CD4-positive, alpha-beta T cell treated with Interferon gamma for 1 hour (primary cell): Measurements from ENCODE around the gene RALGDS.
"Not testable (repeated sequence)": the region's sequence is repeated elsewhere in the genome, so short reads cannot be mapped to it uniquely, and the experiment has no call there.

ENCODE experiments used
- DNase-seq: peaks from one replicate; pipeline ENCODE4 v3.0.0-alpha.2; 2020

Gene RALGDS

DNA sequence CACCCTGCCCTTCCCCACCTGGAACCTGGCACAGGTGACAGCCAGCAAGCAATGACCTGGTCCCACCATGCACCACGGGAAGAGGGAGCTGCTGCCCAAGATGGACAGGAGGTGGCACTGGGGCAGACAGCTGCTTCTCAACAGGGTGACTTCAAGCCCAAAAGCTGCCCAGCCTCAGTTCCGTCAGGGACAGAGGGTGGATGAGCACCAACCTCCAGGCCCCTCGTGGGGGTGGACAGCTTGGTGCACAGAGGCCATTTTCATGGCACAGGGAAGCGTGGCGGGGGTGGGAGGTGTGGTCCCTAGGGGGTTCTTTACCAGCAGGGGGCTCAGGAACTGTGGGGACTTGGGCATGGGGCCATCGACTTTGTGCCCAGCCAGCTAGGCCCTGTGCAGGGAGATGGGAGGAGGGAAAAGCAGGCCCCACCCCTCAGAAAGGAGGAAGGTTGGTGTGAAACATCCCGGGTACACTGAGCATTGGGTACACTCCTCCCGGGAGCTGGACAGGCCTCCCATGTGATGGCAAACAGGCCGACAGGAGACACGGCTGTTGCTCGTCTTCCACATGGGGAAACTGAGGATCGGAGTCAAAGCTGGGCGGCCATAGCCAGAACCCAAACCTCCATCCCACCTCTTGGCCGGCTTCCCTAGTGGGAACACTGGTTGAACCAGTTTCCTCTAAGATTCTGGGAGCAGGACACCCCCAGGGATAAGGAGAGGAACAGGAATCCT is 57.4 kb downstream of the RALGDS start:
- DNase-seq, result no peak

DNA sequence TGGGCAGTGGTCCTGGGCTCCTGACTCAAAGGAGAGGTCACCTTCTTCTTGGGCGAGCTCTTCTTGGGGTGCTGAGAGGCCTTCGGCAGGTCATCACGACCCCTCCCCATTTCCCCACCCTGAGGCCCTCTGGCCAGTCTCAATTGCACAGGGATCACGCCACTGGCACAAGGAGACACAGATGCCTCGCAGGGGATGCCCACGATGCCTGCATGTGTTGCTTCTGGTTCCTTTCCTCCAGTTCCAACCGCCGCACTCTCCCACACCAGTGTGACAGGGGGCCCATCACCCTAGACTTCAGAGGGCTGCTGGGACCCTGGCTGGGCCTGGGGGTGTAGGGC is 57.9 kb downstream of the RALGDS start:
- DNase-seq, result no peak

DNA sequence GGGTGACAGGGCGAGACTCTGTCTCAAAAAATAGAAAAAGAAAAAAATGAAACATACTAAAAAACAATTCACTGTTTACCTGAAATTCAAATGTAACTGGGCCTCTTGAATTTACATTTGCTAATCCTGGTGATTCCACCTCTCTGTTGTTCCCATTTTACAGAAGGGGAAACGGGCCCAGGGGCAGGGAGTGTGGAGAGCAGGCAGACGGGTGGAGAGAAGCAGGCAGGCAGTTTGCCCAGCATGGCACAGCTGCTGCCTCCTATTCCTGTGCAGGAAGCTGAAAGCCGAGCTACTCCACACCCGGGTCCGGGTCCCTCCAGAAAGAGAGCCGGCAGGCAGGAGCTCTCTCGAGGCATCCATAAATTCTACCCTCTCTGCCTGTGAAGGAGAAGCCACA is 58.5 kb downstream of the RALGDS start:
- DNase-seq, result not testable (repeated sequence)

DNA sequence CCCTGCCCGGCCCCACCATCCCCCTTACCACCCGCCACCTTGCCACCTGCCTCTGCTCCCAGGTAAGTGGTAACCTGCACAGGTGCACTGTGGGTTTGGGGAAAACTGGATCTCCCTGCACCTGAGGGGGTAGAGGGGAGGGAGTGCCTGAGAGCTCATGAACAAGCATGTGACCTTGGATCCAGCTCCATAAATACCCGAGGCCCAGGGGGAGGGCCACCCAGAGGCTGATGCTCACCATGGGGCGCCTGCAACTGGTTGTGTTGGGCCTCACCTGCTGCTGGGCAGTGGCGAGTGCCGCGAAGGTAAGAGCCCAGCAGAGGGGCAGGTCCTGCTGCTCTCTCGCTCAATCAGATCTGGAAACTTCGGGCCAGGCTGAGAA is 59.3 kb downstream of the RALGDS start, which contains the start of gene CEL:
CEL (plus strand) TSS at position 218 of the 382 bp plus-strand sequence; CDS start at position 240, 22 bp downstream.
- DNase-seq, result not testable (repeated sequence)

DNA sequence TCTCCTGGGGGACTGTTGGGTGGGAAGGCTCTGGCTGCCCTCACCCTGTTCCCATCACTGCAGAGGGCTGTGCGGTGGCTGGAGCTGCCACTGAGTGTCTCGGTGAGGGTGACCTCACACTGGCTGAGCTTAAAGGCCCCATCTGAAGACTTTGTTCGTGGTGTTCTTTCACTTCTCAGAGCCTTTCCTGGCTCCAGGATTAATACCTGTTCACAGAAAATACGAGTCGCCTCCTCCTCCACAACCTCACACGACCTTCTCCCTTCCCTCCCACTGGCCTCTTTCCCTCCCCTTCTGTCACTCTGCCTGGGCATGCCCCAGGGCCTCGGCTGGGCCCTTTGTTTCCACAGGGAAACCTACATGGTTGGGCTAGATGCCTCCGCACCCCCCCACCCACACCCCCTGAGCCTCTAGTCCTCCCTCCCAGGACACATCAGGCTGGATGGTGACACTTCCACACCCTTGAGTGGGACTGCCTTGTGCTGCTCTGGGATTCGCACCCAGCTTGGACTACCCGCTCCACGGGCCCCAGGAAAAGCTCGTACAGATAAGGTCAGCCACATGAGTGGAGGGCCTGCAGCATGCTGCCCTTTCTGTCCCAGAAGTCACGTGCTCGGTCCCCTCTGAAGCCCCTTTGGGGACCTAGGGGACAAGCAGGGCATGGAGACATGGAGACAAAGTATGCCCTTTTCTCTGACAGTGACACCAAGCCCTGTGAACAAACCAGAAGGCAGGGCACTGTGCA is 59.8 kb downstream of the RALGDS start:
- not testable (repeated sequence) for DNase-seq

DNA sequence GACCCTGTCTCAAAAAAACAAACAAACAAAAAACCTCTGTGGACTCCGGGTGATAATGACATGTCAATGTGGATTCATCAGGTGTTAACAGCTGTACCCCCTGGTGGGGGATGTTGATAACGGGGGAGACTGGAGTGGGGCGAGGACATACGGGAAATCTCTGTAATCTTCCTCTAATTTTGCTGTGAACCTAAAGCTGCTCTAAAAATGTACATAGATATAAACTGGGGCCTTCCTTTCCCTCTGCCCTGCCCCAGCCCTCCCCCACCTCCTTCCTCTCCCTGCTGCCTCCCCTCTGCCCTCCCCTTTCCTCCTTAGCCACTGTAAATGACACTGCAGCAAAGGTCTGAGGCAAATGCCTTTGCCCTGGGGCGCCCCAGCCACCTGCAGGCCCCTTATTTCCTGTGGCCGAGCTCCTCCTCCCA is 60.6 kb downstream of the RALGDS start:
- no peak for DNase-seq

DNA sequence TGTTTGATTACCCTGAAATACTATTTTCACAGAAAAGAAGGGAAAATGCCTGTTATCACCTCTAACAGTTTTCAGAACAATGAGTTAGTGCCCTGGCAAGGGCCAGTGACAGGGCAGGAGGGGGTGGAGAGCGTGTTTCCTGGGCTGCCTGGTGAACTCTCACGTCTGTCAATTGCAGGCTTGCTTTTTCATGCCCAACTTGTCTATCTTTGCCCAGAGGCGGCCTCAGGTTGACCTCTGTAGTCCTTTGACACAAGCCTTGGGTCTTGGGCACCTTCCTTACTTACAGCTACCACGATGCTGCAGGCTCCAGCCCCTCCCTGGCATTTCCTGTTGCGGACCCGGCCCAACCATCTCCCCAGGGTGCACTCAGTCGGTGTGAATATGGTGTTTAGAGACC is 61.4 kb downstream of the RALGDS start:
- DNase-seq, result no peak

DNA sequence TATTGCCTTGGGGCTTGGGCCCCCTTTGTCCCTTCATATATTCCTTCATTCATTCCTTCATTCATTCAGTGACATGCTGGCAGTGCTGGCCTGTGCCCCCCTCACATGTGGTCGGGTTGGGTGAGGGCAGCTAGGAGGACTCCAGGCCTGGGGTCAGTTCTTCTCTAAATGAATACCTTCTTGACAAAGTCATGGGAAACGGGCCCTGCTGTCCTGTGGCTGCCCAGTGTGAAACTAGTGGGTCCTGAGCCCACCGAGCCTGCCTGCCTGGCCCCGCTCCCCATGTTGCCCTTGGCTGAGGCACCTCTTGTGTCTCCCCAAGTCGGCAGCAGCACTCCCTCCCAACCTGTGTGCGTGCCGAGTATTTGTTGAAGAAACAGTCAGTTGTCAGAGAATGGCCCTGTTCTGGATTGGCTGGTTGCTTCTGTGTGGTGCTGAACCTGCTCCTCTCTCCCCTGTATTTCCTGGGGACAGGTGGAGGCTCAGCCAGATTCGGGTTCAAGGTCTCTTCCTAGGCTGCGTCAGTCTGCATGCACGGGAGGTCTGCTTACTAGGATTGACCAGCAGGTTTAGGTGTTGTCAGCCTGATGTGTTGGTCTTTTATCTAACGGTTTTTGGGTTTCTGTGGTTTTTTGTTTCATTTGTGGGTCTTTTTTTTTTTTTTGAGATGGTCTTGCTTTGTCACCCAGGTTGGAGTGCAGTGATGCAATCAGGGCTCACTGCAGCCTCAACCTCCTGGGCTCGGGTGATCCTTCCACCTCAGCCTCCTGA is 62.3 kb downstream of the RALGDS start:
- no peak for DNase-seq

DNA sequence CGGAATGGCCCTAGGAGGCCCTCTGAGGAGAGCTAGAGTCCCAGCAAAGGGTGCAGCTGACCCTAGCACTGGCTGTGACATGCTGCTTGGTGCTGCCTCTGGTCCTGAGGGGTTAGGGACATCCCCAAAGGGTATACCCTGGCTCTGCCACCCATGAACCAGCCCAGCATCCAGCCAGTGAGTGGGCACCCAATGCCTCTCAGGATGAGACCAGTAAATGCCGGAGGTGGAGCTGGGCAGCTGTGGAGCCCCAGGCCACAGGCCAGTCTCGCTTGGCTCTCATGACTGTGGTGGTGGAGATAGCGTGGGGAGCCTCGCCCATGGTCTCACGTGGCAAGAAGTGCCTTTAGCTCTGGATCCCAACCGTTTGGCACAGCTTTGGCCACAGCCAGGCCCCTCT is 63.0 kb downstream of the RALGDS start:
- no peak for DNase-seq

DNA sequence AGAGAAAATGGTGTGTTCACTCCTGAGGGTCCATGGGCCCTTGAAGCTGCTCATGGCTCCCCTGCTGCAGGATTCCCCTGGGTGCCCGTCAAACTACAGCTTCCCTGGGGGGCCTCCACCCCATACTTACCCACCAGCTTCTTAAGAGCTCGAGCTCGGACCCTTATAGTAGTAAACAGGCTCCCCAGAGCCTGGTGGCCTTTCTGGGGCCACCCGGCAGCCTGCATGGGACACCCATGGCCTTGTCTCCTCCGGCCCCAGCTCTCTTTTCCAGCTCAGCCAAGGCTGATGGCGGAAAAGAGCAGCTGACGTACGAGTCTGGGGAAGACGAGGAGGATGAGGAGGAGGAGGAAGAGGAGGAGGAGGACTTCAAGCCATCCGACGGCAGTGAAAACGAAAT is 63.5 kb downstream of the RALGDS start:
- no peak for DNase-seq

DNA sequence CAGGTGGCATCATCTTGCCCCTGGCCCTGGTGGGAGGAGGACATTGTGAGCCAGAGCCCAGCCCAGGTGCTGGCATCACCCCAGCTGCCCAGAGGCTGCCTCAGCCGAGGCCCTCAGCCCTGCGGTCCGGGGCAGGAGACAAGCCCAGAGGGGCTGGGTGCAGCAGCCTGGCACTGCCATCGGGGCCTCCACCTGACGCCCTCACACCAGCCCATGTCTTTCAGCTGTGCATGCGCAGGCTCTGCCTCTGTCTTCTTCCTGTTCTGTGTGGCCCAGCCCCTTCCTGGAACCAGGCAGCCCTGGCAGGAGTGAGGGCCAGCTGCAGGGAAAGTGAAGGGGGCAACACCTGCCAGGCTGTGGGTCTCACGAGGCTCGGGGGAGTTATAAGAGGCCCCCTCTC is 64.0 kb downstream of the RALGDS start:
- peak; percentile 18 for DNase-seq

DNA sequence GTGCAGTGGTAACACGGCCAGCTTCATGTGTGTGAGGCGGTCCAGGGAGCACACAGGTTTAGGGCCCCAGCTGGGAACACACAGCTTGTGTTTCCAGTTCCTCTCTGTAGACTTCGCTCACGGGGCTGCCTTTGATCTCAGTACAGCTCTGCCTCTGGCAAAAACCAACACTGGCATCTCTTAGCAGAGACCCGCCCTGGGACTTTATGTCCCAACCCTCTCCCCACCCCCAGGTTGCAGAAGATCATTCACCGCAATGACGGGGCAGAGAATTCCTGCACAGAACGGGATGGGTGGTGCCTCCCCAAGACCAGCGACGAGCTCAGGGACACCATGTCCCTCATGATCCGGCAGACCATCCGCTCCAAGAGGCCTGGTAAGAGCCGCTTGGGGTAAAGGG is 64.5 kb downstream of the RALGDS start:
- no peak for DNase-seq

DNA sequence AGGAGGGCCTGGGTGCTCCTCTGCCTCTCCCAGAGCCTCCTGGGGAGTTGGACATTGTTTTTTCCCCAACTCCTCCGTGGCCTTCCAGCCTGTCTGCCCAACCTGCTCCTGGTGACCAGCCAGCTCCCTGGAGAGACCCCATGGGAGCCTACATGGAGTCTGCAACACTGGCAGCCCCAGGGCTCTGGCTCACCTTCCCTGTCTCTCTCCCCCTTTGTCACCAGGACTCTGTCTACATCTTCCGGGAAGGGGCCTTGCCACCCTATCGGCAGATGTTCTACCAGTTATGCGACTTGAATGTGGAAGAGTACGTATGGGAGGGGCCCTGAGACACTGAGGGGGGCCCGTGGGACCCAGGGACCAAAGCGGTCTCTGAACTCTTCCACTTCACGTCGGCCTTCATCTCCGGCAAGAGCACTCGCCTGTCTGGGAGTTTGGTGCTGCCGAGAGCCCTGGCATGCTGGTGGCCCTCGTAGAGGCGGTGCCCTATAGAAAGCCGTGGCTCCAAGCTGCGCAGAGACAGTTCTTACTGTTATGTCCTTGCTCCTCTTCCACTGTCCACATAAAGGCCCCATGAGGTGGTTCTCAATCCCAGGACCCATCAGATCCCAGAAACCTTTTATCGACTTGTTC is 65.1 kb downstream of the RALGDS start:
- DNase-seq, result no peak

DNA sequence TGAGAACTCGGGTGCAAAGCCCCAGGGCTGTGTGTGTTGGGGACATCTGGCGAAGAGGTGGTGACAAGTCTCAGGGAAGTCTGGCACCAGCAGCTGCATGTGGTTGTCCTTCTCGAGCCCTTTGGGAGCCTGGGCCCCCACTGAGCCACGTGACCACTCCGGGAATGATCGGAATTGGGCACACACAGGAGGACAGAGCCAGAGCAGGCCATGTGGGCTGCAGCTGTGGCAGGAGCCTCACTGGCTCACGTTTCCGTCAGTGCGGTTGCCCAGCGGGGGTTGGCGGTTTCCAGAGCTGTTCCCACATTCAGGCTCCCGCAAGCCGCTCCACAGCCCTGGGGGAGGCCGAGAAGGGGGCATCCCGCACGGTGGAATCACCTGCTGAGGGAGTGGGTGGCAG is 66.1 kb downstream of the RALGDS start:
- DNase-seq, result no peak

DNA sequence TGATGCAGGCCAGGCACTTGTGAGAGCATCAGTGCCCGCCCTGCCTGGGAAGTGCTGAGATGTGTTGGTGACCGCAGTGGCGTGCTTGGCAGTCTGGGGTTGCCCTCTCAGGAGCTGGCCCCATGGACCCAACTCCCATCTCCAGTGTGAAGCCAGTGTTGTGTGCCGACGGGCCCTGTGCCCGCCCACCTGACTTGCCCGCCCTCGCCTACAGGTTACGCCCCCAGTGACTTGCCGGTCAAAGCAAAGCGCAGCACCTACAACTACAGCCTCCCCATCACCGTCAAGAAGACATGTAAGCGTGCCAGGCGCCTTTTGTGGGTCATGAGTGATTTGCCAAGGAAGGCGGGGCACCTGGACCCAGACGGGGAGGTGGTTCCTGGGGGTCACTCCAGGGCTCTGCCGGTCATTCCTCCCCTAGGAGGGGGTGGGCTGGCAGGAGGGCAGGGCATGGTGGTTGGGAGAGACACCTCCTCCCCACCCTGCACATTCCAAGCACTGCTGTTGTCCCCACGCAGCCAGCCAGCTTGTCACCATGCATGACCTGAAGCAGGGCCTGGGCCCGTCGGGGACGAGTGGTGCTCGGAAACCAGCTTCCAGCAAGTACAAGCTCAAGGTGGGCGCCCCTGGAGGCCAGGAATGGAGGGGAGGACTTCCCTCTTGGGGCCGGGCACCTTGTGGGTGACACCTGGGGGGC is 66.7 kb downstream of the RALGDS start:
- DNase-seq, result no peak

DNA sequence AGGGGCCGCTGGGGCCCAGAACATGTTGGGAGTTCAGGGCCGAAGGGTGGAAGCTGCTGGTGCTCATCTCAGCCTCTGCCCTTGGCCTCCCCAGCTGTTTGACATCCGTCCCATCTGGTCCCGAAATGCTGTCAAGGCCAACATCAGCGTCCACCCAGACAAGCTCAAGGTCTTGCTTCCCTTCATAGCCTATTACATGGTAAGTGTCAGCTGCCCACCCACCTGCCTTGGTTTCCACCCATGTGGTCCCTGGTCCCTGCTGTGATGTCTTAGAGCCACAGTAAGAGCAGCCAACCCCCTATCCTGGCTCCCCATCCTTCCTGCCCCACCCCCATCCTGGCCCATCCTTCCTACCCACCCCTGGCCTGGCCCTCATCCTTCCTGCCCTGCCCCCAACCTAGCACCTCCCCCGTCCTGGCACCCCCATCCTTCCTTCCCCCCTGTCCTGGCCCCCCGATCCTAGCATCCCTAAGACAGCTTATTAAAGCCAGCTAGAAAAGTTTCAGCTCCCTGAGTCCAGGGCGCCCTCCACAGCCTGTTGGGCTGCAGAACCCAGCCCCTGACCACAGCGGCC is 69.0 kb downstream of the RALGDS start:
- DNase-seq, result no peak

DNA sequence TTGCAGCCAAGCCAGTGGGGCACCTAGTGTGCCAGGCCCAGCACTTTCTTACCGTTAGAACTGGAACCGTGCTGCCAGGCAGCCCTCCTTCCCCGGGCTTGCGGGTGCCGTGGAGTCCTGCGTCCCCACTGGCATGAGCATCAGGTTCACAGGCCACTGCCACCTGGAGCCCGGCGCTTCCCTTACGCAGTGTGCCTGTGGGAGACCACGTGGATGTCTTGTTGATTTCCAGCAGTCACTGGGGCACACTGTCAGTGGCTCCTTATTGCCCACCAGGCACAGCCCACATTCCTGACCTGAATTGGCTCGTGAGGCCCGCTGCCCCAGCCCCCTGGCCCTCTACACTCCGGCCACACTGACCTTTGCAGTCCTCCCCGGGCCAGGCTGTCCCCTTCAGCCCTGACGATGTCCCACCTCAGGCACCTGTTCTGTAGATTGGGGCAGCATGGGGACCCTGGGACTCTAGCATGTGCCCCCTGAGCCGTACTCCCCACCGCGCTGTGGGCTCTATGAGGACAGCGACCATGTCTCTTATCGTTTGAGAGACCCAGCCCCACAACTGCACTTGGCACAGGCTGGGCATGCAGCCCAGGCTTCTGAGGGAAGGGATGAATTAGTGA is 69.6 kb downstream of the RALGDS start:
- DNase-seq, result no peak

DNA sequence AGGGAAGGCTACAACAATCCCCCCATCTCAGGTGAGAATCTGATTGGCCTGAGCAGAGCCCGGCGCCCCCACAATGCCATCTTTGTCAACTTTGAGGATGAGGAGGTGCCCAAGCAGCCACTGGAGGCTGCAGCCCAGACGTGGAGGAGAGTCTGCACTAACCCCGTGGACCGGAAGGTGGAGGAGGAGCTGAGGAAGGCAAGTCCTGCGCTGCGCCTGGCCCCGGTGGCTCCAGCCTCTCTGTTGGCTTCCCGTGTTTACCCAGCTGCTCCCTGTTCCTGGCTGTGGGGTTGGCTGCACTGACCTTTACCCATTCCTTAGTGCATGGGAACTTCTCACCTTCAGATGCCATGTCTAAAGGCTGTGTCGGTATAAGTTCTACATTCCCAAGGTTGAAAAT is 70.3 kb downstream of the RALGDS start:
- DNase-seq, result no peak

DNA sequence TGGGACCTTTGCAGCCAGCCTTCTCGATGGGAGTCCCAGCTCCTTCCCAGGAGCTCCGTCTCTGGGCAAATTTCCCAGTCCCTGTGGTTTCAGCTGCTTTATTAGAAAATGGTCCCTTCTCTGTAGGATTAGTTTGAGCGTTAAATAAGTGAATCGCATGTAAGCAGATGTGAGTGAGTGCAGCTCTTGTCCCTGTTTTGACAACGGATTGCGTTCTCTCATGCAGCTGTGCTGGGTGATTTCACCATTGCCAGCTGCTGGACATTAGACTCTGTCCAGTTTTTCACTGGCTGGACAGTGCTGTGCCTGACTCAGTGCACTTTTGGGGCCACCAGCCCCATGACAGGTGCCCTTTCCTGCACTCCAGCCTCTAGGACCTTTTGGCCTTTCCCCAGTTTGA is 70.9 kb downstream of the RALGDS start:
- DNase-seq, result no peak

DNA sequence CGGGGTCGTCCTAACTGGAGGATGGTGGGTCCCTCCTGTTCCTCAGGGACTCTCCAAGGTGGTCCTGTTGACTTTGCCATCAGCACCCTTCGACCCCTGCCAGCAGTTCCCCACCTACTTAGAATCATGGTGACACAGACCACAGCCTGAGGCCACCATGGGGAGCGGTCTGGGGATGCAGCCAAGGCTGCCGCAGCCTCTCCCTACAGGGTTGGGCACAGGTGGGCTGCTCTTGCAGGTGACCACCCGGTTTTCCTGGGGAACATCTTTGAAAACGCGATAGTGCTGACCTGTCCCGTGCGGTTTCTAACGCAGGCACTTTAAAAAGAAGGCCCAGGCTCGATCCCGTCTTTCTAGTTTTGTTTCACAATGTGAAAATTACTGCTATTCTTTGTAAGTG is 72.0 kb downstream of the RALGDS start:
- DNase-seq, result no peak

DNA sequence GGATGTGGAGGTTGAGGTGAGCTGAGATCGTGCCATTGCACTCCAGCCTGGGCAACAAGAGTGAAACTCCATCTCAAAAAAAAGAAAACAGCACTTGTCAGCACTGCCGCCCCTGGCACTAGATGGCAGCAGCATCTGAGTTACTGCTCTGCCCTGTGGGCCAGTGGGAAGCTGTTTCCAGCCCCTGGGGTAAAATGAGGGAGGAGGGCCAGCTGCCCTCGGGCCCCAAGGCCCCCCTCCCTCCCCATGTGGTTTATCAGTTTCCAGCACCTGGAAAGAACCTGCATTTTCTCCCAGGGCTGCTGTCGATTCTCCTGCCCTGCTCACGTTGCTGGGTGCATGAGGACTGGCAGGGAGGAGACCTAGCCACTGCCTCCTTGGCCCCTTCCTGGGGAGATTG is 72.4 kb downstream of the RALGDS start:
- DNase-seq, result peak; percentile 18
